IPS-11a (cell line): ENCODE measurements around the gene SLC18A2.
"Not testable (repeated sequence)": the region's sequence is repeated elsewhere in the genome, so short reads cannot be mapped to it uniquely, and the experiment has no call there.

Experiments used
- H3K4me3 ChIP-seq: one replicate; pipeline ENCODE4 v1.5.1; 2013; ENCODE audit warnings: low read depth, low read length, control low read depth

Gene SLC18A2

GRCh38 chr10:117240621-117241529, at the start of gene SLC18A2:
Gene SLC18A2, plus strand, starts transcription at chr10:117241114. Its CDS starts 580 bp downstream, at chr10:117241694.
- peak within 1 kb of the TSS; percentile 53 for H3K4me3 ChIP-seq

GRCh38 chr10:117197189-117197588, 43.7 kb upstream of the SLC18A2 start, which contains the start of gene KCNK18:
Gene KCNK18, plus strand, starts transcription at chr10:117197489. Its CDS starts 0 bp downstream, at chr10:117197489.
- H3K4me3 ChIP-seq, result no peak within 1 kb of the TSS

GRCh38 chr10:117198088-117198487, 42.8 kb upstream of the SLC18A2 start:
- no peak overlapping the region for H3K4me3 ChIP-seq

GRCh38 chr10:117201826-117202225, 39.1 kb upstream of the SLC18A2 start:
- no peak overlapping the region for H3K4me3 ChIP-seq

GRCh38 chr10:117204316-117204715, 36.6 kb upstream of the SLC18A2 start:
- no peak overlapping the region for H3K4me3 ChIP-seq

- H3K4me3 ChIP-seq, result no peak overlapping the region
These were observed 28.7 kb upstream of the SLC18A2 start for GRCh38 chr10:117212176-117212575.

- no peak overlapping the region for H3K4me3 ChIP-seq
These were observed 26.5 kb upstream of the SLC18A2 start for GRCh38 chr10:117214401-117214800.

GRCh38 chr10:117215079-117215478, 25.8 kb upstream of the SLC18A2 start:
- no peak overlapping the region for H3K4me3 ChIP-seq

GRCh38 chr10:117216028-117216427, 24.9 kb upstream of the SLC18A2 start:
- H3K4me3 ChIP-seq, result no peak overlapping the region

GRCh38 chr10:117216611-117217195, 24.2 kb upstream of the SLC18A2 start:
- H3K4me3 ChIP-seq, result peak overlapping the region; percentile 33

- H3K4me3 ChIP-seq, result peak overlapping the region; percentile 33
These were observed 23.6 kb upstream of the SLC18A2 start for GRCh38 chr10:117217196-117217761.

GRCh38 chr10:117218654-117219053, 22.3 kb upstream of the SLC18A2 start:
- no peak overlapping the region for H3K4me3 ChIP-seq

- no peak overlapping the region for H3K4me3 ChIP-seq
These were observed 19.7 kb upstream of the SLC18A2 start for GRCh38 chr10:117221156-117221711.

- no peak overlapping the region for H3K4me3 ChIP-seq
These were observed 18.4 kb upstream of the SLC18A2 start for GRCh38 chr10:117222552-117222951.

GRCh38 chr10:117222976-117223692, 17.8 kb upstream of the SLC18A2 start:
- no peak overlapping the region for H3K4me3 ChIP-seq

- H3K4me3 ChIP-seq, result no peak overlapping the region
These were observed 17.1 kb upstream of the SLC18A2 start for GRCh38 chr10:117223693-117224430.

GRCh38 chr10:117224881-117225280, 16.0 kb upstream of the SLC18A2 start:
- H3K4me3 ChIP-seq, result no peak overlapping the region

GRCh38 chr10:117226813-117227451, 14.0 kb upstream of the SLC18A2 start:
- H3K4me3 ChIP-seq, result no peak overlapping the region

- H3K4me3 ChIP-seq, result no peak overlapping the region
These were observed 12.7 kb upstream of the SLC18A2 start for GRCh38 chr10:117228210-117228609.

- H3K4me3 ChIP-seq, result not testable (repeated sequence)
These were observed 10.8 kb upstream of the SLC18A2 start for GRCh38 chr10:117230107-117230506.
